ENCODE data around the gene UTP20. TPM values are rescaled to one million over a fixed set of nuclear protein-coding genes. Genes with fewer than 3 reads are reported as not detected.

UTP20 gene
- total and polyA plus RNA-seq, 11 donors: 1.5 to 8.3 (median 7.0) TPM

- DNase-seq: no peak
- Histone ChIP-seq H3K4me3 (no peak overlapping the region), H3K9me3 (no peaks in the 10 kb centered on the region), H3K4me1 (peaks cover 0 to 12% (median 7%) of the 10 kb centered on the region in 12 donors), H3K36me3 (peaks cover 0 to 10% (median 4%) of the 10 kb centered on the region in 9 donors), H3K27ac (no peak overlapping the region), H3K27me3 (no peaks in the 10 kb centered on the region)
- intact Hi-C loops (cut with DNase I): no loop called here
- TF ChIP-seq, protein P1, sequence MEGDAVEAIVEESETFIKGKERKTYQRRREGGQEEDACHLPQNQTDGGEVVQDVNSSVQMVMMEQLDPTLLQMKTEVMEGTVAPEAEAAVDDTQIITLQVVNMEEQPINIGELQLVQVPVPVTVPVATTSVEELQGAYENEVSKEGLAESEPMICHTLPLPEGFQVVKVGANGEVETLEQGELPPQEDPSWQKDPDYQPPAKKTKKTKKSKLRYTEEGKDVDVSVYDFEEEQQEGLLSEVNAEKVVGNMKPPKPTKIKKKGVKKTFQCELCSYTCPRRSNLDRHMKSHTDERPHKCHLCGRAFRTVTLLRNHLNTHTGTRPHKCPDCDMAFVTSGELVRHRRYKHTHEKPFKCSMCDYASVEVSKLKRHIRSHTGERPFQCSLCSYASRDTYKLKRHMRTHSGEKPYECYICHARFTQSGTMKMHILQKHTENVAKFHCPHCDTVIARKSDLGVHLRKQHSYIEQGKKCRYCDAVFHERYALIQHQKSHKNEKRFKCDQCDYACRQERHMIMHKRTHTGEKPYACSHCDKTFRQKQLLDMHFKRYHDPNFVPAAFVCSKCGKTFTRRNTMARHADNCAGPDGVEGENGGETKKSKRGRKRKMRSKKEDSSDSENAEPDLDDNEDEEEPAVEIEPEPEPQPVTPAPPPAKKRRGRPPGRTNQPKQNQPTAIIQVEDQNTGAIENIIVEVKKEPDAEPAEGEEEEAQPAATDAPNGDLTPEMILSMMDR (IDR thresholded peaks at IDR 0.05): no peak
- TF ChIP-seq POLR2A (IDR thresholded peaks at IDR 0.05): no peak
- 77 to 84% (median 80%) methylated on average over 3 of the region's 3 CpGs for WGBS, 4 donors
- no peak for ATAC-seq
These were observed 2.5 kb upstream of the UTP20 start for GRCh38 chr12:101277443-101277842.

GRCh38 chr12:101287357-101287756 lies 7.5 kb downstream of the UTP20 start:
- WGBS, 4 donors: 48 to 58% (median 50%) methylated on average over 3 of the region's 3 CpGs
- peak in 1 of 4 donors; percentile 59 for ATAC-seq
- Histone ChIP-seq H3K27ac (no peak overlapping the region), H3K36me3 (peaks cover 0 to 94% (median 82%) of the 10 kb centered on the region in 9 donors), H3K4me1 (no peaks in the 10 kb centered on the region), H3K27me3 (no peaks in the 10 kb centered on the region), H3K9me3 (no peaks in the 10 kb centered on the region), H3K4me3 (no peak overlapping the region)
- TF ChIP-seq, protein P1 (IDR thresholded peaks at IDR 0.05): no peak
- TF ChIP-seq POLR2A (IDR thresholded peaks at IDR 0.05): no peak
- intact Hi-C loops (cut with DNase I): no loop called here
- no peak for DNase-seq

DNA sequence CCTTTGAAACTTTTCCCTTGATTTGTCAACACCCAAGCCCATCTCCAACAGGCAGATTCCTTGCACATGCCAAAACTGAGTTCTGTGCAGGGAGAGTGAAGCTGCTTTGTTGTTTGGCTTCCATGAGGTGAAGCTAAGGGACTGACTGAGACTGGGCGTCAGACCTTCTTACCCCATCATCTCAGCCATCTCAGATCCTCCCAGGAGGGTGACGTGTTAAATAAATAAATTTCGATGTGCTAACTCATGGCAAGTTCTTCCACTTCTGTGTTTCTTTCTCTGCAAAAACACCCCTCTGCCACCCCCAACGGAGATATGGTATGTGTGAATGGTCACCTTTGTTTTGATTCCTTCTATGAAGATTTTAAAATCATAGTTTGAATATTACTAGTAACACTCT lies 17.8 kb downstream of the UTP20 start:
- Histone ChIP-seq H3K4me1 (no peaks in the 10 kb centered on the region), H3K27ac (no peak overlapping the region), H3K9me3 (no peaks in the 10 kb centered on the region), H3K4me3 (no peak overlapping the region), H3K27me3 (no peaks in the 10 kb centered on the region), H3K36me3 (peaks cover 0 to 98% (median 93%) of the 10 kb centered on the region in 9 donors)
- DNase-seq: no peak
- intact Hi-C loops (cut with DNase I): loop anchor here in 1 of 10 donors (10.0 kb wide), 1 partner anchor 67 kb away; no protein-coding TSS in a partner anchor
- no peak for ATAC-seq
- TF ChIP-seq, protein P1 (IDR thresholded peaks at IDR 0.05): no peak
- TF ChIP-seq POLR2A (IDR thresholded peaks at IDR 0.05): no peak
- 89 to 93% (median 92%) methylated on average over 4 of the region's 4 CpGs for WGBS, 4 donors

- intact Hi-C loops (cut with DNase I): loop anchor here in 1 of 10 donors (10.0 kb wide), 1 partner anchor 66 kb away; no protein-coding TSS in a partner anchor
- Histone ChIP-seq H3K36me3 (peaks cover 0 to 98% (median 93%) of the 10 kb centered on the region in 9 donors), H3K9me3 (no peaks in the 10 kb centered on the region), H3K27me3 (no peaks in the 10 kb centered on the region), H3K4me1 (no peaks in the 10 kb centered on the region), H3K27ac (no peak overlapping the region), H3K4me3 (no peak overlapping the region)
- DNase-seq: no peak
- WGBS, 4 donors: 87 to 94% (median 92%) methylated on average over 2 of the region's 2 CpGs
- ATAC-seq: no peak
- no peak for TF ChIP-seq POLR2A (IDR thresholded peaks at IDR 0.05)
- TF ChIP-seq, protein P1 (IDR thresholded peaks at IDR 0.05): no peak
These were observed 18.5 kb downstream of the UTP20 start for GRCh38 chr12:101298426-101298825.
